CD4-positive, alpha-beta memory T cell (primary cell): ENCODE results near the gene RBMS3. TPM values are rescaled to one million over a fixed set of nuclear protein-coding genes. Genes with fewer than 3 reads are reported as not detected.

Source experiments
- CTCF ChIA-PET: fragments of 350-600 bp; sonication (Branson Sonifier 250); formaldehyde crosslinking; loops from one replicate; lab custom pipeline; 2021; ENCODE audit warnings: inconsistent platforms; ENCODE audit not compliant: partially characterized antibody; lab: Charles Lee
- POLR2A ChIA-PET: fragments of 350-600 bp; sonication (Branson Sonifier 250); formaldehyde crosslinking; loops from one replicate; lab custom pipeline; 2021; ENCODE audit not compliant: partially characterized antibody; lab: Charles Lee
- DNase-seq, 5 donors: peaks; one replicate each; pipeline versions ENCODE4 v3.0.0 to v3.0.0-alpha.2; 2020 to 2022; ENCODE audit warnings: mixed read lengths in 1 of 5
- H3K27ac ChIP-seq: one replicate; pipeline ENCODE4 v1.7.0; 2013; ENCODE audit warnings: low read depth, low read length
- H3K27me3 ChIP-seq: 2 replicates; pipeline ENCODE4 v1.7.0; 2013; ENCODE audit warnings: mild to moderate bottlenecking, low read length, moderate library complexity; ENCODE audit not compliant: insufficient read depth
- H3K36me3 ChIP-seq: 2 replicates; pipeline ENCODE4 v1.7.0; 2013; ENCODE audit warnings: mild to moderate bottlenecking, low read length, moderate library complexity; ENCODE audit not compliant: insufficient read depth
- H3K4me1 ChIP-seq: 2 replicates; pipeline ENCODE4 v1.7.0; 2013; ENCODE audit warnings: mild to moderate bottlenecking, low read length, moderate library complexity; ENCODE audit not compliant: insufficient read depth
- H3K4me3 ChIP-seq, 2 donors: one replicate each; pipeline ENCODE4 v1.7.0; 2013; ENCODE audit warnings: low read length in 2 of 2, mild to moderate bottlenecking in 1 of 2
- H3K9me3 ChIP-seq, 2 donors: one replicate each; pipeline ENCODE4 v1.7.0; 2013; ENCODE audit warnings: low read length in 2 of 2, control low read depth in 1 of 2; ENCODE audit not compliant: control insufficient read depth in 1 of 2
- H3K27ac Mint-ChIP-seq, 7 donors: one replicate each; pipeline ENCODE4 v1.8.0; 2020 to 2021; ENCODE audit warnings: mixed read lengths in 7 of 7, mild to moderate bottlenecking in 6 of 7, inconsistent platforms in 3 of 7, moderate library complexity in 3 of 7
- H3K27me3 Mint-ChIP-seq, 2 donors: one replicate each; pipeline ENCODE4 v1.8.0; 2020 to 2021; ENCODE audit warnings: mixed read lengths in 2 of 2
- H3K36me3 Mint-ChIP-seq, 2 donors: one replicate each; pipeline ENCODE4 v1.8.0; 2020 to 2021; ENCODE audit warnings: mixed read lengths in 2 of 2, inconsistent platforms in 1 of 2, mild to moderate bottlenecking in 1 of 2
- H3K4me1 Mint-ChIP-seq, 4 donors: one replicate each; pipeline ENCODE4 v1.8.0; 2020 to 2021; ENCODE audit warnings: mixed read lengths in 4 of 4, mild to moderate bottlenecking in 1 of 4
- H3K4me3 Mint-ChIP-seq, 8 donors: one replicate each; pipeline ENCODE4 v1.8.0; 2020 to 2021; ENCODE audit warnings: mixed read lengths in 8 of 8, mild to moderate bottlenecking in 7 of 8, moderate library complexity in 6 of 8, inconsistent platforms in 3 of 8
- H3K9me3 Mint-ChIP-seq, 8 donors: one replicate each; pipeline ENCODE4 v1.8.0; 2020 to 2021; ENCODE audit warnings: mixed read lengths in 8 of 8, mild to moderate bottlenecking in 5 of 8, inconsistent platforms in 3 of 8, moderate library complexity in 1 of 8
- intact Hi-C: fragments of 100-400 bp; cut with micrococcal nuclease; formaldehyde crosslinking; loops from one replicate; pipeline ENCODE4 v1.15.1; 2023
- polyA plus RNA-seq, 2 donors: library from polyadenylated mRNA; unstranded; fragments of 300-500 nt; fragmentation: Illumina TruSeq; gene quantifications; one replicate each; pipeline ENCODE4 v1.2.3, GENCODE V29; 2021
- total RNA-seq, 2 experiments: library from RNA; stranded (reverse); gene quantifications; one replicate each; pipeline ENCODE4 v1.2.3, GENCODE V29; 2021

Gene RBMS3
- total and polyA plus RNA-seq, 4 experiments from 2014 or later = 0.70 to 1.6 (median 1.0) TPM; not detected in 1

GRCh38 chr3:29331035-29331434 lies 50.2 kb downstream of the RBMS3 start:
- H3K9me3 ChIP-seq = no peaks in the 10 kb centered on the region
- H3K27ac ChIP-seq = no peak overlapping the region
- no peak for DNase-seq
- intact Hi-C loops = no loop called here
- ChIA-PET POLR2A (no interaction called here), CTCF (no interaction called here)
- H3K27ac Mint-ChIP-seq = no peak overlapping the region
- H3K36me3 ChIP-seq = no peaks in the 10 kb centered on the region
- no peaks in the 10 kb centered on the region for H3K36me3 Mint-ChIP-seq
- peaks cover 0 to 2% (median 0%) of the 10 kb centered on the region in 8 donors for H3K9me3 Mint-ChIP-seq
- no peaks in the 10 kb centered on the region for H3K4me1 Mint-ChIP-seq
- H3K27me3 ChIP-seq = no peaks in the 10 kb centered on the region
- no peaks in the 10 kb centered on the region for H3K27me3 Mint-ChIP-seq
- H3K4me3 ChIP-seq = no peak overlapping the region
- H3K4me3 Mint-ChIP-seq = no peak overlapping the region
- no peaks in the 10 kb centered on the region for H3K4me1 ChIP-seq

GRCh38 chr3:29331456-29332194 lies 50.8 kb downstream of the RBMS3 start:
- Histone ChIP-seq H3K4me1 (no peaks in the 10 kb centered on the region), H3K27me3 (no peaks in the 10 kb centered on the region), H3K9me3 (no peaks in the 10 kb centered on the region), H3K4me3 (no peak overlapping the region), H3K36me3 (no peaks in the 10 kb centered on the region), H3K27ac (no peak overlapping the region)
- no peak overlapping the region for H3K27ac Mint-ChIP-seq
- H3K27me3 Mint-ChIP-seq = no peaks in the 10 kb centered on the region
- H3K9me3 Mint-ChIP-seq = peaks cover 0 to 2% (median 0%) of the 10 kb centered on the region in 8 donors
- H3K36me3 Mint-ChIP-seq = no peaks in the 10 kb centered on the region
- POLR2A ChIA-PET = no interaction called here
- DNase-seq = peak in 1 of 5 donors; percentile 31
- no peak overlapping the region for H3K4me3 Mint-ChIP-seq
- intact Hi-C loops = no loop called here
- CTCF ChIA-PET = no interaction called here
- no peaks in the 10 kb centered on the region for H3K4me1 Mint-ChIP-seq

GRCh38 chr3:29332195-29332637 lies 51.3 kb downstream of the RBMS3 start:
- Mint-ChIP-seq H3K27ac (no peak overlapping the region), H3K4me1 (no peaks in the 10 kb centered on the region), H3K9me3 (peaks cover 0 to 2% (median 0%) of the 10 kb centered on the region in 8 donors), H3K4me3 (no peak overlapping the region), H3K27me3 (no peaks in the 10 kb centered on the region), H3K36me3 (no peaks in the 10 kb centered on the region)
- no peak for DNase-seq
- H3K4me3 ChIP-seq = no peak overlapping the region
- H3K27ac ChIP-seq = no peak overlapping the region
- no peaks in the 10 kb centered on the region for H3K36me3 ChIP-seq
- POLR2A ChIA-PET = no interaction called here
- H3K27me3 ChIP-seq = no peaks in the 10 kb centered on the region
- H3K4me1 ChIP-seq = no peaks in the 10 kb centered on the region
- intact Hi-C loops = no loop called here
- CTCF ChIA-PET = no interaction called here
- no peaks in the 10 kb centered on the region for H3K9me3 ChIP-seq

GRCh38 chr3:29333576-29333975 lies 52.7 kb downstream of the RBMS3 start:
- H3K27me3 ChIP-seq = no peaks in the 10 kb centered on the region
- intact Hi-C loops = no loop called here
- H3K36me3 ChIP-seq = no peaks in the 10 kb centered on the region
- no peak overlapping the region for H3K4me3 Mint-ChIP-seq
- no peak overlapping the region for H3K27ac ChIP-seq
- H3K4me1 ChIP-seq = no peaks in the 10 kb centered on the region
- H3K36me3 Mint-ChIP-seq = no peaks in the 10 kb centered on the region
- ChIA-PET POLR2A (no interaction called here), CTCF (no interaction called here)
- H3K9me3 ChIP-seq = no peaks in the 10 kb centered on the region
- DNase-seq = no peak
- no peaks in the 10 kb centered on the region for H3K4me1 Mint-ChIP-seq
- no peak overlapping the region for H3K27ac Mint-ChIP-seq
- no peak overlapping the region for H3K4me3 ChIP-seq
- H3K9me3 Mint-ChIP-seq = peaks cover 0 to 3% (median 0%) of the 10 kb centered on the region in 8 donors
- H3K27me3 Mint-ChIP-seq = no peaks in the 10 kb centered on the region

GRCh38 chr3:29334706-29335105 lies 53.8 kb downstream of the RBMS3 start:
- Histone ChIP-seq H3K27me3 (no peaks in the 10 kb centered on the region), H3K4me1 (no peaks in the 10 kb centered on the region), H3K9me3 (no peaks in the 10 kb centered on the region), H3K36me3 (no peaks in the 10 kb centered on the region), H3K4me3 (no peak overlapping the region), H3K27ac (no peak overlapping the region)
- intact Hi-C loops = no loop called here
- H3K36me3 Mint-ChIP-seq = no peaks in the 10 kb centered on the region
- DNase-seq = no peak
- no peaks in the 10 kb centered on the region for H3K27me3 Mint-ChIP-seq
- ChIA-PET CTCF (no interaction called here), POLR2A (interaction anchor here (0.6 kb wide), 1 partner anchor 53 kb away, joined by 3 read pairs; no protein-coding TSS in a partner anchor)
- no peak overlapping the region for H3K27ac Mint-ChIP-seq
- no peaks in the 10 kb centered on the region for H3K4me1 Mint-ChIP-seq
- peaks cover 0 to 3% (median 0%) of the 10 kb centered on the region in 8 donors for H3K9me3 Mint-ChIP-seq
- H3K4me3 Mint-ChIP-seq = no peak overlapping the region

- H3K4me3 ChIP-seq = no peak overlapping the region
- no peaks in the 10 kb centered on the region for H3K9me3 ChIP-seq
- H3K4me1 ChIP-seq = no peaks in the 10 kb centered on the region
- no peak overlapping the region for H3K27ac ChIP-seq
- no peak overlapping the region for H3K27ac Mint-ChIP-seq
- peaks cover 0 to 3% (median 0%) of the 10 kb centered on the region in 8 donors for H3K9me3 Mint-ChIP-seq
- H3K4me3 Mint-ChIP-seq = no peak overlapping the region
- no peak for DNase-seq
- ChIA-PET POLR2A (no interaction called here), CTCF (no interaction called here)
- no peaks in the 10 kb centered on the region for H3K4me1 Mint-ChIP-seq
- no peaks in the 10 kb centered on the region for H3K27me3 Mint-ChIP-seq
- H3K27me3 ChIP-seq = no peaks in the 10 kb centered on the region
- H3K36me3 ChIP-seq = no peaks in the 10 kb centered on the region
- no peaks in the 10 kb centered on the region for H3K36me3 Mint-ChIP-seq
- intact Hi-C loops = no loop called here
Measured at GRCh38 chr3:29335438-29335837, 54.6 kb downstream of the RBMS3 start.

- DNase-seq = no peak
- POLR2A ChIA-PET = no interaction called here
- Mint-ChIP-seq H3K4me3 (no peak overlapping the region), H3K27me3 (no peaks in the 10 kb centered on the region), H3K9me3 (peaks cover 0 to 3% (median 0%) of the 10 kb centered on the region in 8 donors), H3K27ac (no peak overlapping the region), H3K36me3 (no peaks in the 10 kb centered on the region), H3K4me1 (no peaks in the 10 kb centered on the region)
- H3K27ac ChIP-seq = no peak overlapping the region
- CTCF ChIA-PET = no interaction called here
- no peaks in the 10 kb centered on the region for H3K36me3 ChIP-seq
- no peaks in the 10 kb centered on the region for H3K27me3 ChIP-seq
- no peaks in the 10 kb centered on the region for H3K9me3 ChIP-seq
- intact Hi-C loops = no loop called here
- H3K4me3 ChIP-seq = no peak overlapping the region
- H3K4me1 ChIP-seq = no peaks in the 10 kb centered on the region
Measured at GRCh38 chr3:29335943-29336342, 55.1 kb downstream of the RBMS3 start.
